Endodermal cell (in vitro differentiated cells): ENCODE results near the gene WDR73. TPM values are rescaled to one million over a fixed set of nuclear protein-coding genes. Genes with fewer than 3 reads are reported as not detected.

Source experiments
- DNase-seq: peaks from one replicate; pipeline ENCODE4 v3.0.0-alpha.2; 2017
- H3K27ac ChIP-seq: 2 replicates; pipeline ENCODE4 v1.5.1; 2013; ENCODE audit warnings: mild to moderate bottlenecking, low read depth, low read length, moderate library complexity
- H3K27me3 ChIP-seq: 2 replicates; pipeline ENCODE4 v1.6.1; 2013; ENCODE audit warnings: mild to moderate bottlenecking, low read length, moderate library complexity; ENCODE audit not compliant: insufficient read depth, control insufficient read depth, poor library complexity, severe bottlenecking
- H3K36me3 ChIP-seq: 2 replicates; pipeline ENCODE4 v1.7.0; 2013; ENCODE audit warnings: mild to moderate bottlenecking, low read length, moderate library complexity; ENCODE audit not compliant: control insufficient read depth, insufficient read depth
- H3K4me1 ChIP-seq: one replicate; pipeline ENCODE4 v1.7.0; 2013; ENCODE audit warnings: low read length; ENCODE audit not compliant: control insufficient read depth, insufficient read depth
- H3K4me3 ChIP-seq: 2 replicates; pipeline ENCODE4 v1.5.1; 2013; ENCODE audit warnings: mild to moderate bottlenecking, low read length, moderate library complexity
- H3K9ac ChIP-seq: 2 replicates; pipeline ENCODE4 v1.6.1; 2013; ENCODE audit warnings: mild to moderate bottlenecking, low read length, moderate library complexity; ENCODE audit not compliant: poor library complexity, severe bottlenecking; ENCODE audit errors: extremely low read depth
- H3K9me3 ChIP-seq: 2 replicates; pipeline ENCODE4 v1.6.1; 2013; ENCODE audit warnings: mild to moderate bottlenecking, low read length, moderate library complexity; ENCODE audit not compliant: control insufficient read depth
- H3K27ac Mint-ChIP-seq: 2 replicates; pipeline ENCODE4 v1.8.0; 2020; ENCODE audit warnings: mixed read lengths
- H3K27me3 Mint-ChIP-seq: 2 replicates; pipeline ENCODE4 v1.8.0; 2021; ENCODE audit warnings: mild to moderate bottlenecking, mixed read lengths; ENCODE audit not compliant: insufficient read depth
- H3K36me3 Mint-ChIP-seq: 2 replicates; pipeline ENCODE4 v1.8.0; 2020; ENCODE audit warnings: low read depth, mixed read lengths
- H3K4me1 Mint-ChIP-seq: 2 replicates; pipeline ENCODE4 v1.8.0; 2020; ENCODE audit warnings: mixed read lengths
- H3K4me3 Mint-ChIP-seq: 2 replicates; pipeline ENCODE4 v1.8.0; 2020; ENCODE audit warnings: mild to moderate bottlenecking, moderate library complexity, mixed read lengths
- H3K9me3 Mint-ChIP-seq: 2 replicates; pipeline ENCODE4 v1.8.0; 2020; ENCODE audit warnings: mild to moderate bottlenecking, mixed read lengths
- CTCF ChIP-seq: fragments of 200-600 bp; sonication (generic); conservative IDR thresholded peaks from 2 replicates; pipeline ENCODE4 v1.5.0; 2021; ENCODE audit warnings: antibody characterized with exemption, mild to moderate bottlenecking
- WGBS, 2 experiments: methylation state at CpG; one replicate each; pipeline versions ENCODE4 v1.1.5 to v1.1.7; 2013; ENCODE audit warnings: missing lambda C conversion rate in 2 of 2, mixed read lengths in 1 of 2; ENCODE audit not compliant: insufficient coverage in 1 of 2, insufficient read length in 1 of 2; 5-methylcytosine and 5-hydroxymethylcytosine counted together
- total RNA-seq, 2 donors: library from RNA; stranded (reverse); fragmentation: NEBNext Ultra II Directional in 1 of 2; extraction: Animal tissue kit (Norgen Biotek cat#: 25700) in 1 of 2; gene quantifications; 2 replicates in 1 of 2; 3 replicates in 1 of 2; pipeline ENCODE4 v1.2.1, GENCODE V29; 2021

Gene WDR73
- total RNA-seq, 2 donors from 2014 or later: 44.1 to 46.8 TPM

- no peaks in the 10 kb centered on the region for H3K9me3 Mint-ChIP-seq
These were observed 5.5 kb downstream of the WDR73 start for GRCh38 chr15:84648539-84648938.

GRCh38 chr15:84647726-84648125 is 6.4 kb downstream of the WDR73 start:
- H3K27ac ChIP-seq: no peak overlapping the region
- H3K9me3 ChIP-seq: no peaks in the 10 kb centered on the region
- no peaks in the 10 kb centered on the region for H3K4me1 Mint-ChIP-seq
- H3K4me3 ChIP-seq: no peak overlapping the region
- H3K9me3 Mint-ChIP-seq: no peaks in the 10 kb centered on the region
- H3K4me1 ChIP-seq: peaks cover 3% of the 10 kb centered on the region
- no peaks in the 10 kb centered on the region for H3K27me3 ChIP-seq
- DNase-seq: no peak
- TF ChIP-seq CTCF: no peak
- H3K27me3 Mint-ChIP-seq: no peaks in the 10 kb centered on the region
- H3K36me3 ChIP-seq: peaks cover 79% of the 10 kb centered on the region
- no peak overlapping the region for H3K4me3 Mint-ChIP-seq
- no peak overlapping the region for H3K9ac ChIP-seq
- no peak overlapping the region for H3K27ac Mint-ChIP-seq
- peaks cover 65% of the 10 kb centered on the region for H3K36me3 Mint-ChIP-seq

More at GRCh38 chr15:84648539-84648938, 5.5 kb downstream of the WDR73 start:
- WGBS, 2 experiments: 91 to 99% methylated on average over 3 of the region's 3 CpGs
- Histone ChIP-seq H3K27me3 (no peaks in the 10 kb centered on the region), H3K36me3 (peaks cover 74% of the 10 kb centered on the region), H3K9me3 (no peaks in the 10 kb centered on the region), H3K4me3 (no peak overlapping the region), H3K9ac (no peak overlapping the region), H3K4me1 (peaks cover 4% of the 10 kb centered on the region), H3K27ac (no peak overlapping the region)
- H3K27me3 Mint-ChIP-seq: no peaks in the 10 kb centered on the region
- TF ChIP-seq CTCF: no peak
- H3K4me1 Mint-ChIP-seq: peaks cover 3% of the 10 kb centered on the region
- no peak for DNase-seq
- no peak overlapping the region for H3K27ac Mint-ChIP-seq
- no peak overlapping the region for H3K4me3 Mint-ChIP-seq
- peaks cover 57% of the 10 kb centered on the region for H3K36me3 Mint-ChIP-seq

- no peak for DNase-seq
- Histone ChIP-seq H3K4me1 (no peaks in the 10 kb centered on the region), H3K4me3 (no peak overlapping the region), H3K27ac (no peak overlapping the region), H3K36me3 (peaks cover 81% of the 10 kb centered on the region), H3K27me3 (no peaks in the 10 kb centered on the region), H3K9me3 (no peaks in the 10 kb centered on the region), H3K9ac (no peak overlapping the region)
- Mint-ChIP-seq H3K9me3 (no peaks in the 10 kb centered on the region), H3K36me3 (peaks cover 64% of the 10 kb centered on the region), H3K4me1 (no peaks in the 10 kb centered on the region), H3K27ac (no peak overlapping the region), H3K4me3 (no peak overlapping the region), H3K27me3 (no peaks in the 10 kb centered on the region)
- no peak for TF ChIP-seq CTCF
- WGBS, 2 experiments: 95 to 100% methylated on average over 9 to 10 of the region's 10 CpGs
These were observed 8.1 kb downstream of the WDR73 start for GRCh38 chr15:84645997-84646396.
